Ishikawa (cell line): ENCODE results near the gene ECT2L.

Experiments
- CEBPB ChIP-seq: IDR thresholded peaks from 2 replicates; pipeline ENCODE4 v1.6.1; 2012
- CREB1 ChIP-seq: IDR thresholded peaks from 2 replicates; pipeline ENCODE4 v1.6.1; 2012; ENCODE audit warnings: low read depth
- EP300 ChIP-seq: IDR thresholded peaks from 2 replicates; pipeline ENCODE4 v1.6.1; 2012; ENCODE audit warnings: borderline replicate concordance
- FOXM1 ChIP-seq: IDR thresholded peaks from 2 replicates; pipeline ENCODE4 v1.6.1; 2012; ENCODE audit warnings: low read depth, borderline replicate concordance
- NFIC ChIP-seq: IDR thresholded peaks from 2 replicates; pipeline ENCODE4 v1.6.1; 2012
- RAD21 ChIP-seq: IDR thresholded peaks from 2 replicates; pipeline ENCODE4 v1.6.1; 2012; ENCODE audit warnings: low read depth
- TAF1 ChIP-seq: IDR thresholded peaks from 2 replicates; pipeline ENCODE4 v1.6.1; 2012; ENCODE audit warnings: low read depth, mild to moderate bottlenecking
- TCF12 ChIP-seq: IDR thresholded peaks from 2 replicates; pipeline ENCODE4 v1.6.1; 2012; ENCODE audit warnings: low read depth
- YY1 ChIP-seq: IDR thresholded peaks from 2 replicates; pipeline ENCODE4 v1.6.1; 2012; ENCODE audit warnings: low read depth
- ZBTB7A ChIP-seq: IDR thresholded peaks from 2 replicates; pipeline ENCODE4 v1.6.1; 2012; ENCODE audit warnings: low read depth
- TF ChIP-seq, protein P1 (sequence below): IDR thresholded peaks from 2 replicates; pipeline ENCODE4 v1.6.1; 2012
- TF ChIP-seq, protein P2 (sequence below): IDR thresholded peaks from 2 replicates; pipeline ENCODE4 v1.6.1; 2012; ENCODE audit warnings: low read depth, mild to moderate bottlenecking

DNA sequence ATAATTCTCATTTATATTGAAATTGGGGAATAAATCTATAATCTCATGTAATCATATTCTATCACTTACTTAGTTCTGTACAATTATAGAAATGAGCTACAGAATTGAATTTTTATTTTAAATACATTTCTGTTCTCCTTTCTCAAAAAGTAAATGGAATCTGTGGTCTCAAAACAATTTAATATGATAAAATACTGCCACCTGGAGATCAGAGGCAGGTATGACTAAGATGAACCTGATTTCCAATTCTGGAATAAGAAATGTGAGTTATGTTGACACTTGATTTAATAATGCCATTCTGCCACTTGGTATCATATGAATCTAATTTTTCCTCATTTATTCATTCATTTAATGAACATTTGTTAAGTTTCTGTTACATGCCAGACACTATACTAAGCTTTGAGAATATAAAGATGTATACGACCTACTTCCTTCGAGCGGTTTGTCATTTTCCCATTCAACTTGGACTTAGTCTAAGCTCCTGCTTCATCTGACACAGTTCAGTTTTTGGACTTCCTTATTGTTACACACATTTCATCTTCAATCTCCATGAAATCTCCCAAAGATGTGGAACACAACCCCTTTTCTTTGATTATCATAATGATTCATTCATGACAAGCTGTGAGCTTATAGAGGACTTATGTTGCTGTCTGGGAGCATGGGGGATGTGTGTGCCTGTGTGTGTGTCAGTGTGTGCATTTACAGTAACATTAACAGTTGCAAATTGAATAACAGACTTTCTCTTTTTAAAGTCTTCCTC, 29.8 kb upstream of the ECT2L start:
- TF ChIP-seq NFIC (no peak), ZBTB7A (no peak), EP300 (no peak), CEBPB (no peak), CREB1 (no peak), RAD21 (peak; percentile 73), FOXM1 (no peak), TAF1 (no peak), TCF12 (no peak), YY1 (no peak)
- TF ChIP-seq, protein P1, sequence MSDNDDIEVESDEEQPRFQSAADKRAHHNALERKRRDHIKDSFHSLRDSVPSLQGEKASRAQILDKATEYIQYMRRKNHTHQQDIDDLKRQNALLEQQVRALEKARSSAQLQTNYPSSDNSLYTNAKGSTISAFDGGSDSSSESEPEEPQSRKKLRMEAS = no peak
- TF ChIP-seq, protein P2, sequence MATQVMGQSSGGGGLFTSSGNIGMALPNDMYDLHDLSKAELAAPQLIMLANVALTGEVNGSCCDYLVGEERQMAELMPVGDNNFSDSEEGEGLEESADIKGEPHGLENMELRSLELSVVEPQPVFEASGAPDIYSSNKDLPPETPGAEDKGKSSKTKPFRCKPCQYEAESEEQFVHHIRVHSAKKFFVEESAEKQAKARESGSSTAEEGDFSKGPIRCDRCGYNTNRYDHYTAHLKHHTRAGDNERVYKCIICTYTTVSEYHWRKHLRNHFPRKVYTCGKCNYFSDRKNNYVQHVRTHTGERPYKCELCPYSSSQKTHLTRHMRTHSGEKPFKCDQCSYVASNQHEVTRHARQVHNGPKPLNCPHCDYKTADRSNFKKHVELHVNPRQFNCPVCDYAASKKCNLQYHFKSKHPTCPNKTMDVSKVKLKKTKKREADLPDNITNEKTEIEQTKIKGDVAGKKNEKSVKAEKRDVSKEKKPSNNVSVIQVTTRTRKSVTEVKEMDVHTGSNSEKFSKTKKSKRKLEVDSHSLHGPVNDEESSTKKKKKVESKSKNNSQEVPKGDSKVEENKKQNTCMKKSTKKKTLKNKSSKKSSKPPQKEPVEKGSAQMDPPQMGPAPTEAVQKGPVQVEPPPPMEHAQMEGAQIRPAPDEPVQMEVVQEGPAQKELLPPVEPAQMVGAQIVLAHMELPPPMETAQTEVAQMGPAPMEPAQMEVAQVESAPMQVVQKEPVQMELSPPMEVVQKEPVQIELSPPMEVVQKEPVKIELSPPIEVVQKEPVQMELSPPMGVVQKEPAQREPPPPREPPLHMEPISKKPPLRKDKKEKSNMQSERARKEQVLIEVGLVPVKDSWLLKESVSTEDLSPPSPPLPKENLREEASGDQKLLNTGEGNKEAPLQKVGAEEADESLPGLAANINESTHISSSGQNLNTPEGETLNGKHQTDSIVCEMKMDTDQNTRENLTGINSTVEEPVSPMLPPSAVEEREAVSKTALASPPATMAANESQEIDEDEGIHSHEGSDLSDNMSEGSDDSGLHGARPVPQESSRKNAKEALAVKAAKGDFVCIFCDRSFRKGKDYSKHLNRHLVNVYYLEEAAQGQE = no peak
